Astrocyte (in vitro differentiated cells and primary cell): Measurements from ENCODE around the gene RPUSD1.

Source experiments
- EZH2 ChIP-seq: IDR thresholded peaks from 2 replicates; pipeline ENCODE4 v1.6.1; 2012; ENCODE audit warnings: mild to moderate bottlenecking, low read length, inconsistent platforms; ENCODE audit not compliant: insufficient read depth
- TF ChIP-seq, protein P1 (sequence below): IDR thresholded peaks from 2 replicates; pipeline ENCODE4 v1.5.1; 2011; ENCODE audit warnings: low read depth, mild to moderate bottlenecking, inconsistent platforms, low read length, moderate library complexity; ENCODE audit not compliant: insufficient read depth

GRCh38 chr16:824601-825000 lies 36.4 kb upstream of the RPUSD1 start:
- TF ChIP-seq, protein P1, sequence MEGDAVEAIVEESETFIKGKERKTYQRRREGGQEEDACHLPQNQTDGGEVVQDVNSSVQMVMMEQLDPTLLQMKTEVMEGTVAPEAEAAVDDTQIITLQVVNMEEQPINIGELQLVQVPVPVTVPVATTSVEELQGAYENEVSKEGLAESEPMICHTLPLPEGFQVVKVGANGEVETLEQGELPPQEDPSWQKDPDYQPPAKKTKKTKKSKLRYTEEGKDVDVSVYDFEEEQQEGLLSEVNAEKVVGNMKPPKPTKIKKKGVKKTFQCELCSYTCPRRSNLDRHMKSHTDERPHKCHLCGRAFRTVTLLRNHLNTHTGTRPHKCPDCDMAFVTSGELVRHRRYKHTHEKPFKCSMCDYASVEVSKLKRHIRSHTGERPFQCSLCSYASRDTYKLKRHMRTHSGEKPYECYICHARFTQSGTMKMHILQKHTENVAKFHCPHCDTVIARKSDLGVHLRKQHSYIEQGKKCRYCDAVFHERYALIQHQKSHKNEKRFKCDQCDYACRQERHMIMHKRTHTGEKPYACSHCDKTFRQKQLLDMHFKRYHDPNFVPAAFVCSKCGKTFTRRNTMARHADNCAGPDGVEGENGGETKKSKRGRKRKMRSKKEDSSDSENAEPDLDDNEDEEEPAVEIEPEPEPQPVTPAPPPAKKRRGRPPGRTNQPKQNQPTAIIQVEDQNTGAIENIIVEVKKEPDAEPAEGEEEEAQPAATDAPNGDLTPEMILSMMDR, result no peak
- TF ChIP-seq EZH2, result no peak
